ENCODE data around the gene ASPDH.

ASPDH gene

GRCh38 chr19:50519006-50519575, 5.4 kb upstream of the ASPDH start:
- H3K4me1 ChIP-seq (ENCODE audit: control extremely low read depth in 1 of 4, control insufficient read depth in 4 of 4, insufficient read depth in 4 of 4, low read length in 3 of 4) = peaks cover 0 to 1% (median 0%) of the 10 kb centered on the region in 4 experiments
- H3K27me3 ChIP-seq (replicated peaks in 2 of 5; ENCODE audit: control insufficient read depth in 4 of 5, insufficient read depth in 5 of 5, low read length in 4 of 5) = peaks cover 0 to 39% (median 12%) of the 10 kb centered on the region in 5 experiments
- H3K36me3 ChIP-seq (ENCODE audit: control insufficient read depth in 4 of 4, insufficient read depth in 4 of 4, low read length in 3 of 4) = no peaks in the 10 kb centered on the region
- DNase-seq = no peak
- WGBS (ENCODE audit: insufficient coverage) = 96% methylated on average over 37 of the region's 40 CpGs
- no peak overlapping the region for H3K4me3 ChIP-seq (ENCODE audit: control insufficient read depth in 1 of 7, extremely low read depth in 1 of 7, insufficient read depth in 4 of 7, low read depth in 2 of 7, low read length in 6 of 7)
- H3K27ac ChIP-seq (ENCODE audit: insufficient read depth in 1 of 2, low read depth in 1 of 2, low read length in 2 of 2, poor library complexity in 1 of 2, severe bottlenecking in 2 of 2) = no peak overlapping the region
- CTCF ChIA-PET = no interaction called here
- POLR2A ChIA-PET = no interaction called here
- H3K9me3 ChIP-seq (ENCODE audit: control extremely low read depth in 1 of 5, control insufficient read depth in 4 of 5, insufficient read depth in 2 of 5, low read depth in 1 of 5, low read length in 4 of 5) = peaks cover 0 to 8% (median 0%) of the 10 kb centered on the region in 5 experiments

- 96% methylated on average over 76 of the region's 87 CpGs for WGBS (ENCODE audit: insufficient coverage)
- Histone ChIP-seq H3K4me1 (ENCODE audit: control extremely low read depth in 1 of 4, control insufficient read depth in 4 of 4, insufficient read depth in 4 of 4, low read length in 3 of 4) (peaks cover 0 to 1% (median 0%) of the 10 kb centered on the region in 4 experiments), H3K4me3 (ENCODE audit: control insufficient read depth in 1 of 7, extremely low read depth in 1 of 7, insufficient read depth in 4 of 7, low read depth in 2 of 7, low read length in 6 of 7) (no peak overlapping the region), H3K27me3 (replicated peaks in 2 of 5; ENCODE audit: control insufficient read depth in 4 of 5, insufficient read depth in 5 of 5, low read length in 4 of 5) (peaks cover 0 to 46% (median 12%) of the 10 kb centered on the region in 5 experiments), H3K9me3 (ENCODE audit: control extremely low read depth in 1 of 5, control insufficient read depth in 4 of 5, insufficient read depth in 2 of 5, low read depth in 1 of 5, low read length in 4 of 5) (peaks cover 0 to 8% (median 0%) of the 10 kb centered on the region in 5 experiments), H3K27ac (ENCODE audit: insufficient read depth in 1 of 2, low read depth in 1 of 2, low read length in 2 of 2, poor library complexity in 1 of 2, severe bottlenecking in 2 of 2) (no peak overlapping the region), H3K36me3 (ENCODE audit: control insufficient read depth in 4 of 4, insufficient read depth in 4 of 4, low read length in 3 of 4) (no peaks in the 10 kb centered on the region)
- CTCF ChIA-PET = no interaction called here
- DNase-seq = no peak
- POLR2A ChIA-PET = no interaction called here
Observed at GRCh38 chr19:50518091-50519005, 4.6 kb upstream of the ASPDH start.

- 96% methylated on average over 37 of the region's 37 CpGs for WGBS (ENCODE audit: insufficient coverage)
Observed at GRCh38 chr19:50517704-50518075, 4.0 kb upstream of the ASPDH start.

GRCh38 chr19:50516964-50517703, 3.4 kb upstream of the ASPDH start:
- CTCF ChIA-PET = no interaction called here
- H3K27me3 ChIP-seq (replicated peaks in 2 of 5; ENCODE audit: control insufficient read depth in 4 of 5, insufficient read depth in 5 of 5, low read length in 4 of 5) = peaks cover 0 to 50% (median 12%) of the 10 kb centered on the region in 5 experiments

More at GRCh38 chr19:50517704-50518075, 4.0 kb upstream of the ASPDH start:
- ChIA-PET CTCF (no interaction called here), POLR2A (no interaction called here)
- H3K4me1 ChIP-seq (ENCODE audit: control extremely low read depth in 1 of 4, control insufficient read depth in 4 of 4, insufficient read depth in 4 of 4, low read length in 3 of 4) = peaks cover 0 to 1% (median 0%) of the 10 kb centered on the region in 4 experiments
- H3K36me3 ChIP-seq (ENCODE audit: control insufficient read depth in 4 of 4, insufficient read depth in 4 of 4, low read length in 3 of 4) = no peaks in the 10 kb centered on the region
- peaks cover 0 to 8% (median 0%) of the 10 kb centered on the region in 5 experiments for H3K9me3 ChIP-seq (ENCODE audit: control extremely low read depth in 1 of 5, control insufficient read depth in 4 of 5, insufficient read depth in 2 of 5, low read depth in 1 of 5, low read length in 4 of 5)
- H3K4me3 ChIP-seq (ENCODE audit: control insufficient read depth in 1 of 7, extremely low read depth in 1 of 7, insufficient read depth in 4 of 7, low read depth in 2 of 7, low read length in 6 of 7) = no peak overlapping the region
- no peak for DNase-seq
- H3K27ac ChIP-seq (ENCODE audit: insufficient read depth in 1 of 2, low read depth in 1 of 2, low read length in 2 of 2, poor library complexity in 1 of 2, severe bottlenecking in 2 of 2) = no peak overlapping the region
- H3K27me3 ChIP-seq (replicated peaks in 2 of 5; ENCODE audit: control insufficient read depth in 4 of 5, insufficient read depth in 5 of 5, low read length in 4 of 5) = peaks cover 0 to 50% (median 12%) of the 10 kb centered on the region in 5 experiments

GRCh38 chr19:50516456-50516855, 2.7 kb upstream of the ASPDH start:
- Histone ChIP-seq H3K4me1 (ENCODE audit: control extremely low read depth in 1 of 4, control insufficient read depth in 4 of 4, insufficient read depth in 4 of 4, low read length in 3 of 4) (peaks cover 0 to 10% (median 6%) of the 10 kb centered on the region in 4 experiments), H3K36me3 (ENCODE audit: control insufficient read depth in 4 of 4, insufficient read depth in 4 of 4, low read length in 3 of 4) (no peaks in the 10 kb centered on the region), H3K4me3 (ENCODE audit: control insufficient read depth in 1 of 7, extremely low read depth in 1 of 7, insufficient read depth in 4 of 7, low read depth in 2 of 7, low read length in 6 of 7) (no peak overlapping the region), H3K27me3 (replicated peaks in 2 of 5; ENCODE audit: control insufficient read depth in 4 of 5, insufficient read depth in 5 of 5, low read length in 4 of 5) (peaks cover 0 to 50% (median 12%) of the 10 kb centered on the region in 5 experiments), H3K9me3 (ENCODE audit: control extremely low read depth in 1 of 5, control insufficient read depth in 4 of 5, insufficient read depth in 2 of 5, low read depth in 1 of 5, low read length in 4 of 5) (peaks cover 0 to 8% (median 0%) of the 10 kb centered on the region in 5 experiments), H3K27ac (ENCODE audit: insufficient read depth in 1 of 2, low read depth in 1 of 2, low read length in 2 of 2, poor library complexity in 1 of 2, severe bottlenecking in 2 of 2) (no peak overlapping the region)
- POLR2A ChIA-PET = no interaction called here
- CTCF ChIA-PET = interaction anchor here (2.0 kb wide), 1 partner anchor 40 kb away, joined by 7 read pairs; no protein-coding TSS in a partner anchor
- 74% methylated on average over 8 of the region's 12 CpGs for WGBS (ENCODE audit: insufficient coverage)
- DNase-seq = no peak

More at GRCh38 chr19:50516964-50517703, 3.4 kb upstream of the ASPDH start:
- Histone ChIP-seq H3K4me3 (ENCODE audit: control insufficient read depth in 1 of 7, extremely low read depth in 1 of 7, insufficient read depth in 4 of 7, low read depth in 2 of 7, low read length in 6 of 7) (no peak overlapping the region), H3K27ac (ENCODE audit: insufficient read depth in 1 of 2, low read depth in 1 of 2, low read length in 2 of 2, poor library complexity in 1 of 2, severe bottlenecking in 2 of 2) (no peak overlapping the region), H3K36me3 (ENCODE audit: control insufficient read depth in 4 of 4, insufficient read depth in 4 of 4, low read length in 3 of 4) (no peaks in the 10 kb centered on the region), H3K9me3 (ENCODE audit: control extremely low read depth in 1 of 5, control insufficient read depth in 4 of 5, insufficient read depth in 2 of 5, low read depth in 1 of 5, low read length in 4 of 5) (peaks cover 0 to 8% (median 0%) of the 10 kb centered on the region in 5 experiments), H3K4me1 (ENCODE audit: control extremely low read depth in 1 of 4, control insufficient read depth in 4 of 4, insufficient read depth in 4 of 4, low read length in 3 of 4) (peaks cover 0 to 3% (median under 1%) of the 10 kb centered on the region in 4 experiments)
- no peak for DNase-seq
- POLR2A ChIA-PET = no interaction called here
- WGBS (ENCODE audit: insufficient coverage) = 61% methylated on average over 34 of the region's 53 CpGs

- H3K4me3 ChIP-seq (ENCODE audit: control insufficient read depth in 1 of 7, extremely low read depth in 1 of 7, insufficient read depth in 4 of 7, low read depth in 2 of 7, low read length in 6 of 7) = no peak overlapping the region
- H3K9me3 ChIP-seq (ENCODE audit: control extremely low read depth in 1 of 5, control insufficient read depth in 4 of 5, insufficient read depth in 2 of 5, low read depth in 1 of 5, low read length in 4 of 5) = peaks cover 0 to 8% (median 0%) of the 10 kb centered on the region in 5 experiments
- H3K4me1 ChIP-seq (ENCODE audit: control extremely low read depth in 1 of 4, control insufficient read depth in 4 of 4, insufficient read depth in 4 of 4, low read length in 3 of 4) = peaks cover 0 to 15% (median 10%) of the 10 kb centered on the region in 4 experiments
- H3K36me3 ChIP-seq (ENCODE audit: control insufficient read depth in 4 of 4, insufficient read depth in 4 of 4, low read length in 3 of 4) = no peaks in the 10 kb centered on the region
- H3K27ac ChIP-seq (ENCODE audit: insufficient read depth in 1 of 2, low read depth in 1 of 2, low read length in 2 of 2, poor library complexity in 1 of 2, severe bottlenecking in 2 of 2) = no peak overlapping the region
- no peak for DNase-seq
- ChIA-PET CTCF (interaction anchor here (1.1 to 2.0 kb wide), 2 partner anchors 23 to 42 kb away, joined by 3 to 7 read pairs; no protein-coding TSS in a partner anchor), POLR2A (no interaction called here)
- H3K27me3 ChIP-seq (replicated peaks in 2 of 5; ENCODE audit: control insufficient read depth in 4 of 5, insufficient read depth in 5 of 5, low read length in 4 of 5) = peaks cover 0 to 50% (median 12%) of the 10 kb centered on the region in 5 experiments
- 83% methylated on average over 11 of the region's 11 CpGs for WGBS (ENCODE audit: insufficient coverage)
Observed at GRCh38 chr19:50515168-50515561, 1.5 kb upstream of the ASPDH start.

Data from common myeloid progenitor, CD34-positive (primary cell).